IPS-15b (cell line): ENCODE measurements around the gene ITCH.

Experiments used
- H3K27me3 ChIP-seq: one replicate; pipeline ENCODE4 v1.6.1; 2013; ENCODE audit warnings: low read length; ENCODE audit not compliant: control insufficient read depth, insufficient read depth
- H3K36me3 ChIP-seq: one replicate; pipeline ENCODE4 v1.6.1; 2013; ENCODE audit warnings: low read length; ENCODE audit not compliant: control insufficient read depth, insufficient read depth
- H3K4me1 ChIP-seq: one replicate; pipeline ENCODE4 v1.6.1; 2013; ENCODE audit warnings: mild to moderate bottlenecking, low read length; ENCODE audit not compliant: control insufficient read depth, insufficient read depth
- H3K4me3 ChIP-seq: one replicate; pipeline ENCODE4 v1.5.1; 2013; ENCODE audit warnings: low read depth, low read length
- H3K9ac ChIP-seq: one replicate; pipeline ENCODE4 v1.6.1; 2013; ENCODE audit warnings: low read depth, mild to moderate bottlenecking, low read length
- H3K9me3 ChIP-seq: one replicate; pipeline ENCODE4 v1.6.1; 2013; ENCODE audit warnings: mild to moderate bottlenecking, low read length; ENCODE audit not compliant: control insufficient read depth, insufficient read depth

The ITCH gene

GRCh38 chr20:34541917-34542316 is 178.8 kb downstream of the ITCH start:
- H3K9me3 ChIP-seq = no peaks in the 10 kb centered on the region
- no peak overlapping the region for H3K9ac ChIP-seq
- no peaks in the 10 kb centered on the region for H3K27me3 ChIP-seq
- peaks cover 15% of the 10 kb centered on the region for H3K36me3 ChIP-seq
- H3K4me3 ChIP-seq = no peak overlapping the region
- peaks cover 2% of the 10 kb centered on the region for H3K4me1 ChIP-seq

GRCh38 chr20:34542439-34542838 is 179.4 kb downstream of the ITCH start:
- no peaks in the 10 kb centered on the region for H3K9me3 ChIP-seq
- peaks cover 12% of the 10 kb centered on the region for H3K36me3 ChIP-seq
- H3K9ac ChIP-seq = no peak overlapping the region
- H3K27me3 ChIP-seq = no peaks in the 10 kb centered on the region
- H3K4me1 ChIP-seq = peaks cover 2% of the 10 kb centered on the region
- no peak overlapping the region for H3K4me3 ChIP-seq

- H3K36me3 ChIP-seq = peaks cover 10% of the 10 kb centered on the region
- H3K9me3 ChIP-seq = no peaks in the 10 kb centered on the region
- H3K4me3 ChIP-seq = no peak overlapping the region
- H3K4me1 ChIP-seq = peaks cover 2% of the 10 kb centered on the region
- H3K9ac ChIP-seq = no peak overlapping the region
- H3K27me3 ChIP-seq = no peaks in the 10 kb centered on the region
Measured at GRCh38 chr20:34543463-34544056, 180.5 kb downstream of the ITCH start.

DNA sequence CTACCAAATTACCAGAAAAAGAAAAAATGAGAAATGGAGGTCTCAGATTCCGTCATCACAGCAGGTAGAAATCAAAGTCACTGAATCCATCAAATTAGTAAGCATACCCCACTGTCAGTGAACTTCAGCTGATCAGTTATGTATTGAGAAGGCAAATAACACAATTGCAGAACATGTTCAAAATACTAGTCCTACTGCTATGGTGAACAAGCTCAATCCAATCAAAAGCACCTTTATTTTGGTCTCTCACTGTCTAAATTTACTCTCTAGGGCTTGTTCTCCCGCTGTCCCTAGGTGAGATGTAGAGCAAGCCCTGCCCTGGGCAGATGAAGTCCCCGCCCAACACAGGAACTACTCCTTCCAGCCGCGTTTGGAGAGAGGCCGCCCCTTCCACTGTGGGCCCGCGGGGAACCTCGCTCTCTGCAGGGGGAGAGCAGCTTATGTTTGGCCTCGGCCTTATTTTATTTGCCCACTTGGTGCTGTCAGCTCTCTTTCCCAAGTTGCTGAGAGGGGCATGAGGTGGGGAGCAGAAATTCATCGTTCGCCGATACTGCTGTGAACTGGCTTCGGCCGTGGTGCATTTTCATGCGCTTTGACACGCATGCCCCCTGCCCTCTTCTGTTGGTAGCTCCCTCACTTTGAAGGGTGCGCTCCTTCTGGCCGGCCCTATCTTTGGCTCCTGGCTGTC is 181.2 kb downstream of the ITCH start:
- H3K27me3 ChIP-seq = no peaks in the 10 kb centered on the region

GRCh38 chr20:34546751-34547181 is 183.7 kb downstream of the ITCH start:
- Histone ChIP-seq H3K9ac (no peak overlapping the region), H3K9me3 (no peaks in the 10 kb centered on the region), H3K4me3 (no peak overlapping the region), H3K4me1 (peaks cover 2% of the 10 kb centered on the region), H3K27me3 (no peaks in the 10 kb centered on the region), H3K36me3 (no peaks in the 10 kb centered on the region)

More for the DNA sequence above, 181.2 kb downstream of the ITCH start:
- H3K4me3 ChIP-seq = peak overlapping the region; percentile 48
- peaks cover 2% of the 10 kb centered on the region for H3K4me1 ChIP-seq
- peaks cover 10% of the 10 kb centered on the region for H3K36me3 ChIP-seq
- no peak overlapping the region for H3K9ac ChIP-seq
- H3K9me3 ChIP-seq = no peaks in the 10 kb centered on the region

DNA sequence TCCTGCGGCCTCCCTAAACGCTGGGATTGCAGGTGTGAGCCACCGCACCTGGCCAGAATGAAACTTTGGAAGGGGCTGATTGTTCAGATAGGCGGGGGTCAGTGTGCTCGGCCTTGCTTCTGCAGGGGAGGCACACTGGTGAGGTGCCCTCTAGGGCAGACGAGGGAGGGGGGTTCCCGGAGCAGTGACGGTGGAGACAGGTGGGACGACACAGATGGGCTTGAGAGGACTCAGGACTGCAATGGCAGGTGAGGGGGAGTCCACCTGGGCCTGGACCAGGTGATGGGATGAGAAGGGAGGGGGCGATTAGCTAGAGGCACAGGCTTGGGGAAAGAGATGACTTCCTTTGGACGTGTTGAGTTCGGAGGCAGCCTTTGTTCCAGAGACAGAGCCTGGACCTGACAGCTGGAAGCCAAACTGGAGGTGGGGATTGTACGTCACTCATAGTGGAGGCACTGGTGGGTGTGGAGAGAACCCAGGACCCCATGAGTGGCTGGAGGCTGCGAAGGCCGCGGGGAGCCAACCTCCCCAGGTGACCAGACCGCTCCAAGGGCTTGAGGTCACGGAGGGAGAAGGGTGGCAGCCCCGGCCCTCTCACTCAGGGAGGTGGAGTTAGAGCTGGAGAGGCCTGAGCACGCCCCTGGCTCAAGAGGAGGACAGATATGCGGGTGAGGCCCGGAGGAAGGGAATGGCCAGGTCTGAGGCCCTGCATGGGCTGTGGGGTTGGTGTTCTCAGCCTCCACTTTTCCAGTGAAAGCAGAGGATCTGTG is 185.0 kb downstream of the ITCH start:
- Histone ChIP-seq H3K27me3 (no peaks in the 10 kb centered on the region), H3K4me1 (peaks cover 2% of the 10 kb centered on the region), H3K4me3 (no peak overlapping the region), H3K36me3 (no peaks in the 10 kb centered on the region), H3K9ac (no peak overlapping the region), H3K9me3 (no peaks in the 10 kb centered on the region)

GRCh38 chr20:34549291-34549928 is 186.3 kb downstream of the ITCH start:
- H3K9me3 ChIP-seq = no peaks in the 10 kb centered on the region
- H3K27me3 ChIP-seq = no peaks in the 10 kb centered on the region
- no peak overlapping the region for H3K9ac ChIP-seq
- H3K4me1 ChIP-seq = no peaks in the 10 kb centered on the region
- no peak overlapping the region for H3K4me3 ChIP-seq
- H3K36me3 ChIP-seq = no peaks in the 10 kb centered on the region

DNA sequence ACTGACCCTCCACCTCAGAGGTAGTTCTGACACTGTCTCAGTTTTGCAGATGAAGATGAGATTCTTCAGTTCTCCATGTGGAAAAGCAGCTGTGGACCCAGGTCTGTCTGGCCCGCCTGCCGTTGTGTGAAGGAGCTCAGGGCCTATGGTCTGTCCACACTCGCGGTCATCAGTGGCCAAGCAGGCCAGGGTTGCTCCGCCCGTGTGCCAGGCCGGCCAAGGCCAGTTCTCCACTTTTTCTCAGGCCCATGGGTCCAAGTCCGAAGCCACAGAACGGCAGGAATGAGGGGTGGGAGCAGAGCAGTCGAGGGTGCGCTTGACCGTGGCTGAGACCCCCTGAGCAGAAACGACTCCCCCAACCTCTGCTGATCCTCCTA is 186.8 kb downstream of the ITCH start:
- H3K36me3 ChIP-seq = no peaks in the 10 kb centered on the region
- H3K4me3 ChIP-seq = no peak overlapping the region
- no peak overlapping the region for H3K9ac ChIP-seq
- no peaks in the 10 kb centered on the region for H3K9me3 ChIP-seq
- no peaks in the 10 kb centered on the region for H3K27me3 ChIP-seq
- H3K4me1 ChIP-seq = no peaks in the 10 kb centered on the region

GRCh38 chr20:34552569-34552968 is 189.5 kb downstream of the ITCH start:
- Histone ChIP-seq H3K4me1 (no peaks in the 10 kb centered on the region), H3K9me3 (no peaks in the 10 kb centered on the region), H3K9ac (no peak overlapping the region), H3K27me3 (no peaks in the 10 kb centered on the region), H3K4me3 (no peak overlapping the region), H3K36me3 (no peaks in the 10 kb centered on the region)

GRCh38 chr20:34553366-34553867 is 190.3 kb downstream of the ITCH start:
- Histone ChIP-seq H3K9ac (no peak overlapping the region), H3K4me1 (no peaks in the 10 kb centered on the region), H3K27me3 (no peaks in the 10 kb centered on the region)

GRCh38 chr20:34557936-34558319 is 194.9 kb downstream of the ITCH start:
- Histone ChIP-seq H3K27me3 (no peaks in the 10 kb centered on the region), H3K4me1 (no peaks in the 10 kb centered on the region), H3K9me3 (no peaks in the 10 kb centered on the region), H3K4me3 (peak overlapping the region; percentile 75), H3K9ac (no peak overlapping the region), H3K36me3 (no peaks in the 10 kb centered on the region)

More at GRCh38 chr20:34553366-34553867, 190.3 kb downstream of the ITCH start:
- H3K4me3 ChIP-seq = no peak overlapping the region
- H3K9me3 ChIP-seq = no peaks in the 10 kb centered on the region
- no peaks in the 10 kb centered on the region for H3K36me3 ChIP-seq
